GOT3 (cell line): ENCODE results near the gene EEFSEC.

Experiments
- DNase-seq: peaks from one replicate; lab custom pipeline; 2025; ENCODE audit warnings: mixed read lengths; lab: John Stamatoyannopoulos, UW

EEFSEC gene

DNA sequence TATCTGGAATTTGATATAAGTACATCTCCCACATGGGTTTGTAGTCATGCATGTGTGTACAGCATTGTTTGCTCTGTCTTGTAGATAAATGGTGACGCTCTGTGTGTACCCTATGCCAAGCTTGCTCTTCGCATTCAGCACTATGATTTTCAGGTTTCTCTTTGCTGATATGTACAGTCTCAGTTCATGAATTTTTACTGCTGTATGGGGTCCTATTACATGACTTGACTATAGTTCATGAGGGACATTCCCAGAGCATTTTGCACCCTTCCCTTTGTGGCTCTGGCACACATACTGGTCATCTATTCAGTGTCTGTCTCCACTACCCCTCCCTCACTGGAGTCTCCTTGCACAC lies 132.7 kb downstream of the EEFSEC start:
- DNase-seq = no peak

DNA sequence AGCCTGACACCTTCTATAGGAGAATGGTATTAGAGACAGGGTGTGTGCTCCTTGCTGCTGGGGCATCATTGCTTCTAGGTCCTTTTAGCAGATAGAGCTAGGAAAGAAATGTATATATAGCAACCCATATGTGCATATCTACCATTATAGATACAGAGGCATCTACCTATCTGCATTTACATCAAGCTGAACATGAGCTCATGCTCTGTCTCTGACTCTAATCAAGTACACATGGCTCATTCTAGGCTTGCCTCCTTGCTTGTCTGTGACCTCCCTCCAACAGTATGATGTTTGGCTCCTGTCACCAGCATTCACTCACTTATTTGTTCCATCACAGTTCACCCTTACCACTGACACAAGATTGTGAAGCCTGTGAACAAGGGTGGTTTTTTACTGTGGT lies 133.4 kb downstream of the EEFSEC start:
- DNase-seq = no peak

- no peak for DNase-seq
Observed at GRCh38 chr3:128287216-128287615, 133.9 kb downstream of the EEFSEC start.

GRCh38 chr3:128289534-128289933 lies 136.3 kb downstream of the EEFSEC start:
- DNase-seq = no peak

- no peak for DNase-seq
Observed at GRCh38 chr3:128290484-128290883, 137.2 kb downstream of the EEFSEC start.

DNA sequence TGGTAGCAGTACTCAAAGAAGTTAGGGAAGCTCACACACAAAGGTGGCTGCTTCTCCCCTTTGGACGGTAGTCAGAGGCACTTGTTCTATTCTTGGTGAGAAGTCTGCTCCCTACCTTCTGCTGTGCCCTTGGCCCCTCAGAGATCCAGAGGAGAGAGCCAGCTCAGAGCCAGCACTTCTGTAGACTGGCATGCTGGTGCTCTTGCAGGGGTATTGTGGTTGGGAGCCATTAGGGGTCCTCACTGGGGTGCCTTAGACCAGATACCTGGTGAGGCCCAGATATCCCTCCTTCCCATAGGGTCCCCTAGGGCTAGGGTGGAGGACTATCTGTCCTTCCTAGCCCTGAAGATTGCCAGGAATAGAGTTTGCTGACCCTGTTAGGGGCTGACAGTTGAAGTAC lies 140.6 kb downstream of the EEFSEC start:
- DNase-seq = no peak

DNA sequence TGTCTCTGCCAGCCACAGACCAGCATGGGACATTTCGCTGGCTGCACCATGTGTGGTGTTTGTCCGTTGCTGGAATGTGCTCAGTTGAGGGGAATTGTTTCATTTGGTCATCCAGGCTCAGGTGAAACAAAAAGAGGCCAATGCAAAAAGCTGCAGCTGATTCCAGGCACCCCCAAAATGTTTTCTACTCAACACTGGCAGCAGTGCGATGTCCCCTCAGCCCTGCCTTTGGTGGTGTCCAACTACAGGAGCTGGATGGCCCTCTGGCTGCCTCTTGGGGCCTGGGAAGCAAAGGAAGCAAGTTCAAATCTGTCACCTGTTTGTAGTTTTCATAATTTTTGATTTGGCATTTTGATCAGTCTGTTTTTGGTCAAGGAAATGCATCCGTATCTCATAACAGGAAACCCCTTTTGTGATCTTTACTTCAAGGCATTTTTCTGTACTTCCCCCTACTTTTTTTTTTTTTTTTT lies 141.8 kb downstream of the EEFSEC start:
- DNase-seq = no peak

DNA sequence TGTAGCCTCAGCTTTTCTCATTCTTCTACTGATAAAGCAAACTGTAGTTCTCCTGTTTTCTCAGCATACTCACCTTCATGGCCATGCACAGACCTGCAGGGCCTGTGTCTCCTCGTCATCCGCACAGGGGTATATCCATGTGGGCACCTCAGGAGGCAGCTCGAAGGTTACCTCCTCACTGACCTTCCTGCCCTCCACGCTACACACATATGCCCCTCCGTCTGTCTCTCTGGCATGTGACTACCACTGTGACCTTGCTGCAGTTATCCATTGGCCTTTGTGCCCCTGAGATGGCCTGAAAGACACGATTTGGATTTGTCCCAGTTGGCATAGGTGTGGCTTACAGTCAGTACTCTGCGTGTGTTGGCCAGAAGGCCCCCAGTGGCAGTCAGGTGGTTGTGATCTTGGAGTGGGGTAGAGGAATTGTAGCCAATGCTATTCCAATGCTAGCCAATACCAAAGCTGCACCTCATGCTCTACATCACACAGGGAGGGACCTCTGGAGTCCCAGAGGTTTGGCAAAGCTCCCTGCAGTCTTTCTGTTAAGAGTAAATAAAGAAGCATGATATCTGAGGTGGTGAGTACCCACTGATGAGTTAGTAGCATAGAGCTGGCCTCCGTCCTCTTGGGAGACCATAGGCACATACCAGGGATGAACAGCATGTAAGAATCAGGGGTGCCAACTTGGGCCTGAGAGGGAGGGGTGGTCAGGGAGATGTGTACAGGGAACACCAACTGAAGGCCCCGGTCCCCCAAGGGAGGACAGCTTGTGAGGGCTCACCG lies 143.4 kb downstream of the EEFSEC start:
- no peak for DNase-seq

DNA sequence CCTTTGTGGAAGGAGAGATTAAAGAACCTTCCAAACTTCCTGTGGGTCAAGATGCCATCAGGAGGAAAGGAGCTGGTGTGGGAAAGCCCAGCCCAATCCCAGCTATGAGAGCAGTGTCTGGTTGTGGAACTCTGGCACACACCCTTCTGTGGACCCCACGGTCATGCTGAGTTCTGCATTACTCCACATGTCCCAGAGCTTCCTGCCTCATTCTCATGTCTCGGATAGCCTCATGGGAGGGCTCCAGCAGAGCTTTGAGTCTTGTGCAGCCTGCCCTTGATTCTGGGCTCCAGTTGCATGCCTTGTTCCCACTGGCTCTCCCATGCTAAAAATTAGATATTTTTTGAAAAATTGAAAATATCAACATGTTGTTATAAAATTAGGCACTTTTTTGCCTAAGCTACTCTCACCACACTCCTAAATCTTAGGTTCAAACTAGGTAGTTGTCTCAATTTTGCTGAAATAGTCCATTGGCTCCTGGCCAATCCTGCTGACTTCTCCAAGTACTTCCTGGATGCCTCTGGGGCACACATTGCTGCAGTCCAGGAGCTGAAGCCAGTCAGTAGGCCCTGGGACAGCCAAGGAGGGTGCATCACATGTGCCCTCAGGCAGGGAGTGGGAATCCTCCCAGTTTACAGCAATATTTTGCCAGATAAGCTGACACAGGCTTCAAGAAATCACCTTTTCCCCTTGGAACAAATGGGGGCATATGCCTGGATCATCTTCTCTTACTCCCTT lies 144.3 kb downstream of the EEFSEC start:
- DNase-seq = no peak

- DNase-seq = no peak
Observed at GRCh38 chr3:128301186-128302023, 148.1 kb downstream of the EEFSEC start.

GRCh38 chr3:128306481-128306880 lies 153.2 kb downstream of the EEFSEC start:
- DNase-seq = no peak

DNA sequence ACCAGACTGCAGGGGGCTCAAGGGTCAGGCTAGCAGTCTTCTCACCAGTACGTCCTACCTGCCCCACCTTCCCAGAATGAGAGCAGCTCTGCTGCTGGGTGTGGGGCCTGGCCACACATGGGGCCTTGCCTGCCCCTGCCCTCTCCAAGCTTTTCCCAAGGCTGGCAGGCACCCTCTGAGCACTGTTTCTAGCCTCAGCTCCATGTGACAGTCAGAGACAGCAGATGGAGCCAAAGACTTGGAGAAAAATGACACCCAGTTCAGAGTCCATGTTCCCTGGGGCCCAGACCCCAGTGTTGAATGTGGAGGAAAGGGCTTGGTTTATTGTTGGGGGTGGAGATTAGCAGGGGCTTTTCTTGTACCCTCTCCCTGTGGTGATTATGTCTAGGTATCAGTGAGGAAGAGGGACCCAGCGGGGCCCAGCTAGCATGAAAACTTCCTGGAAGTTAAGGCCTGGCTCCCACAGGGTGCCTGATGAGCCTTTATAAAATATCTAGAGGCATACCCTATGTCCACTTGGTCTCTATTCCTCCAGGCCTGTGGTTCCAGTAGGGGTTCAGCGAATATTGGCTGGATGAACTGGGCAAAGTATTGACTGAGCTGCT lies 153.8 kb downstream of the EEFSEC start:
- no peak for DNase-seq

GRCh38 chr3:128307781-128308469 lies 154.6 kb downstream of the EEFSEC start:
- DNase-seq = no peak

GRCh38 chr3:128309026-128309425 lies 155.7 kb downstream of the EEFSEC start:
- no peak for DNase-seq

DNA sequence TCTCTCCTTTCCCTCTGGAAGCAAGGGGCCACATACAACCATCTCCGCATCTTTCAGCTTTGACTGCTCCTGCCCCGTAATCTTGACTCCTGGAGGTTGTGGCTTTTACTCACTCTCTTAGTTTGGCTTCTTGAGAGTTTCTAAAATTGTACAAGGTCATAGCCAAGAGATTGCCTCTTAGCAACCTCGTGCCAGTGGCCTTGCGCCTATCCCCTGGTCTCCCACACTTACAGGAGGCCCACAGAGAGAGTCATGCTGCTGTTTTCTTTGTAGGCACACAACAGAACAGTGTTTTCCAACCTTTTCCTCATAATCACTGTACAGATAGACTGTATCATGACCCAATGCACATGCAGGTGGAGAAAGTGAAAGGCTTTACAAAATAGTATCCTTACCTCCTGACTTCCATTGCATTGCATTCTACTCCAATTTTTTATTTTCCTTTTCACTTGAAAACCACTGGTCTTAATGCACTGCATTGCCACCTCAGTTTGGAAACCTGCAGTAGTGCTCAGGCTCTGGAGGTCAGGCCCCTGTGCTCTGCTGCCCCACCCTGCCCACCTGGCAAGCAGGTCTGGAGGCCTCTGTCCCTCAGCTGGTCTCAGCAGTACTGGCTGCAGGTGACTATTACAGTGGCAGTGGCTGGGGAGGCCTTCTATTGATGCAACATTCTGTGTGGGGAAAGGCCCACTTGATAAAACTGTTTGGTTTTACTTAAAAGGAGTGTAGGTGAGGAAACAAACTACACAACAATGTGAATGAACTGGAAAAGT lies 157.2 kb downstream of the EEFSEC start:
- no peak for DNase-seq

GRCh38 chr3:128311441-128311844 lies 158.2 kb downstream of the EEFSEC start:
- DNase-seq = no peak

DNA sequence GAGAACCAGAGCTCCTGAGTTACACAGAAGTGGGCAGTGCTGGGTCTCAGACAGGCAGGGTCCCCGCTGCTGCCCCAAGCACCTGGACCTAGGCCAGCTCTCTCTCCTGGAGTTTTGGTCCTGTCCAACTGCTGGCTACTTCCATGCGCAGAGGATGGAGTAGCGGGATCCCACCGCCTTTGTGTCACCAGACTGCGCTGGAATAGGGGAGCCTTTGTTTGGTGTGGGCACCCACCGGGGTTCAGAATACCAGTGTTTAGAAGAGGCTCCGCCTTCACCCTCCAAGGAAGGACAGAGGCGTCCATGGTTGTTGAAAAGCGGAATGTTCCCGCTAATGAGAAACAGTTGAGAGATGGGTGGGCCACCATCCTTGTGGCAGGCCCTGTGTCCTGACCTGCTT lies 159.0 kb downstream of the EEFSEC start:
- no peak for DNase-seq

- DNase-seq = no peak
Observed at GRCh38 chr3:128313071-128313725, 159.9 kb downstream of the EEFSEC start.

GRCh38 chr3:128313935-128314334 lies 160.7 kb downstream of the EEFSEC start:
- DNase-seq = no peak

GRCh38 chr3:128315313-128315712 lies 162.0 kb downstream of the EEFSEC start:
- no peak for DNase-seq
